Activated gamma-delta T cell treated with Interleukin-2 at 50 U/mL for 16 hours (primary cell): ENCODE measurements around the gene ELAVL2.

Experiments
- DNase-seq: peaks from one replicate; pipeline ENCODE4 v3.0.0-alpha.2; 2020

Gene ELAVL2

GRCh38 chr9:23659346-23660006 lies 166.6 kb downstream of the ELAVL2 start:
- DNase-seq = no peak

- DNase-seq = no peak
Observed at GRCh38 chr9:23658376-23659258, 167.4 kb downstream of the ELAVL2 start.

GRCh38 chr9:23651051-23651450 lies 175.0 kb downstream of the ELAVL2 start:
- no peak for DNase-seq

GRCh38 chr9:23648651-23649050 lies 177.4 kb downstream of the ELAVL2 start:
- no peak for DNase-seq

- DNase-seq = no peak
Observed at GRCh38 chr9:23644896-23645295, 181.1 kb downstream of the ELAVL2 start.

- no peak for DNase-seq
Observed at GRCh38 chr9:23644326-23644725, 181.7 kb downstream of the ELAVL2 start.

- DNase-seq = no peak
Observed at GRCh38 chr9:23643656-23644258, 182.3 kb downstream of the ELAVL2 start.
